ENCODE measurements around the gene ATP2C2.

DNA sequence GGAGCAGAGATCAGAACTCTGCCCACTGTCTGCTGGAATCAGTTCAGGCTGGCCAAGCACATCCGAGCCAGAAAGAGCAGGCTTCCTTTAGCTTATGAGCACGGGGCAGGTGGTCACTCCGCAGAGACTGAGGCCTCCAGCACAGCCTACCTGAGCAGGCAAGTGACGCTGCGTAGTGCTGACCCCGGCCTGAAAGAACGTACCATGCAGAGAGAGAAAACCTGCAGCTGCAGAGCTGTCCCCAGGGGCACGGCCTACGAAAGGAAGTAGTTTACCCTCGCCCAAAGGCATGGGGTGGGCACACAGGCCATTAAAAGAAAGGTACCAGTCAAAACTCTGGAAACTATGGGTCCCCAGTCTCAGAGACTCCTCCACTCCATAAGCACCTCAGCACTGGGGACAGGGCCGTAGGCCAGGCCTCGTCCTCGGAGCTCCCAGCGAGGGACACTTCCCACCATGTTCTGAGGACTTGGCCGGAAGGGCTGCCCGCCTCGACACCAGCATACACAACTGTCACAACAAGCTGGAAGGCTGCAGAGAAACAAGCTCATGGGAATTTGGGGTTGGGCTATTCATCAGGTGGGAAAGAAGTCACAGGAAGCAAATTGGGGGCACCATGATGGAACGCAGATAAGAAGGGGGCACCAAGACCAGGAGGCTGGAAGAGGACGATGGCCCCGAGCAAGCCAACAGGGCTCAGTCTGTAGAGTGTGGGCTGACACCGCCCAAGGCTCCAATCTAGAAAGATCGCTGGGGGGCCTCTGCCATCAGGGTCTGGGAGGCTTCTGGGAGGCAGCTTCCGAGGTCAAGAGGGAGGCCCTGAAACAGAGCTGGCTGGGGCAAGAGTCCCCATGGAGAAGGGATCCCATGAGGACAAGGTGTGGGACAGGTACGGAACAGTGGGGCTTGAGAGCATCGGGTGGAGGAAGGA is 114.9 kb downstream of the ATP2C2 start:
- TF ChIP-seq, protein P1, sequence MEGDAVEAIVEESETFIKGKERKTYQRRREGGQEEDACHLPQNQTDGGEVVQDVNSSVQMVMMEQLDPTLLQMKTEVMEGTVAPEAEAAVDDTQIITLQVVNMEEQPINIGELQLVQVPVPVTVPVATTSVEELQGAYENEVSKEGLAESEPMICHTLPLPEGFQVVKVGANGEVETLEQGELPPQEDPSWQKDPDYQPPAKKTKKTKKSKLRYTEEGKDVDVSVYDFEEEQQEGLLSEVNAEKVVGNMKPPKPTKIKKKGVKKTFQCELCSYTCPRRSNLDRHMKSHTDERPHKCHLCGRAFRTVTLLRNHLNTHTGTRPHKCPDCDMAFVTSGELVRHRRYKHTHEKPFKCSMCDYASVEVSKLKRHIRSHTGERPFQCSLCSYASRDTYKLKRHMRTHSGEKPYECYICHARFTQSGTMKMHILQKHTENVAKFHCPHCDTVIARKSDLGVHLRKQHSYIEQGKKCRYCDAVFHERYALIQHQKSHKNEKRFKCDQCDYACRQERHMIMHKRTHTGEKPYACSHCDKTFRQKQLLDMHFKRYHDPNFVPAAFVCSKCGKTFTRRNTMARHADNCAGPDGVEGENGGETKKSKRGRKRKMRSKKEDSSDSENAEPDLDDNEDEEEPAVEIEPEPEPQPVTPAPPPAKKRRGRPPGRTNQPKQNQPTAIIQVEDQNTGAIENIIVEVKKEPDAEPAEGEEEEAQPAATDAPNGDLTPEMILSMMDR (IDR thresholded peaks at IDR 0.05): no peak
- no peak for TF ChIP-seq POLR2A (IDR thresholded peaks at IDR 0.05)

All from right lobe of liver (tissue), 4 donors.